NB4 (cell line): Measurements from ENCODE around the gene STKLD1.
"Not testable (repeated sequence)": the region's sequence is repeated elsewhere in the genome, so short reads cannot be mapped to it uniquely, and the experiment has no call there.

Experiments
- DNase-seq: peaks from one replicate; pipeline ENCODE4 v3.0.0; 2010; ENCODE audit warnings: low read depth
- H3K4me3 ChIP-seq: one replicate; pipeline ENCODE4 v1.5.1; 2011; ENCODE audit warnings: mild to moderate bottlenecking, low read depth, low read length, moderate library complexity
- CTCF ChIP-seq: IDR thresholded peaks from one replicate; pipeline ENCODE4 v1.5.1; 2012; ENCODE audit warnings: low read depth, low read length
- MAX ChIP-seq: IDR thresholded peaks from 2 replicates; pipeline ENCODE4 v1.6.1; 2011; ENCODE audit warnings: low read depth, low read length
- MYC ChIP-seq: IDR thresholded peaks from 2 replicates; pipeline ENCODE4 v1.6.1; 2011; ENCODE audit warnings: low read depth, low read length
- POLR2A ChIP-seq: IDR thresholded peaks from 2 replicates; pipeline ENCODE4 v1.6.1; 2011; ENCODE audit warnings: mild to moderate bottlenecking; ENCODE audit not compliant: insufficient read length; ENCODE audit errors: extremely low read depth

STKLD1 gene

GRCh38 chr9:133389025-133389557, 12.9 kb downstream of the STKLD1 start:
- H3K4me3 ChIP-seq, result no peak overlapping the region
- no peak for DNase-seq

GRCh38 chr9:133389562-133389961, 13.4 kb downstream of the STKLD1 start:
- DNase-seq, result no peak
- no peak for TF ChIP-seq POLR2A
- no peak for TF ChIP-seq CTCF
- no peak for TF ChIP-seq MYC
- H3K4me3 ChIP-seq, result no peak overlapping the region

More at GRCh38 chr9:133389025-133389557, 12.9 kb downstream of the STKLD1 start:
- TF ChIP-seq POLR2A (no peak), CTCF (no peak), MAX (no peak), MYC (no peak)

GRCh38 chr9:133390713-133391112, 14.5 kb downstream of the STKLD1 start:
- H3K4me3 ChIP-seq, result no peak overlapping the region
- TF ChIP-seq MAX (no peak), POLR2A (no peak), MYC (no peak), CTCF (no peak)
- no peak for DNase-seq

GRCh38 chr9:133391449-133391848, 15.3 kb downstream of the STKLD1 start:
- H3K4me3 ChIP-seq, DNase-seq: not testable (repeated sequence)

GRCh38 chr9:133392308-133392707, 16.1 kb downstream of the STKLD1 start:
- H3K4me3 ChIP-seq, DNase-seq: not testable (repeated sequence)

- TF ChIP-seq MYC (no peak), POLR2A (no peak)
- no peak overlapping the region for H3K4me3 ChIP-seq
- DNase-seq, result no peak
Observed at GRCh38 chr9:133393399-133393798, 17.2 kb downstream of the STKLD1 start.

GRCh38 chr9:133394687-133395271, 18.6 kb downstream of the STKLD1 start:
- H3K4me3 ChIP-seq, result no peak overlapping the region
- no peak for DNase-seq

More at GRCh38 chr9:133394687-133395271, 18.6 kb downstream of the STKLD1 start:
- no peak for TF ChIP-seq CTCF
- TF ChIP-seq MYC, result no peak
- TF ChIP-seq POLR2A, result no peak
- no peak for TF ChIP-seq MAX
